HEK293T (cell line): ENCODE results near the gene TOMM70.

Experiments used
- ARNT ChIP-seq: fragments of 450-650 bp; IDR thresholded peaks from 2 replicates; pipeline ENCODE4 v1.6.1; 2017; ENCODE audit warnings: mild to moderate bottlenecking
- BHLHE40 ChIP-seq: fragments of 450-650 bp; IDR thresholded peaks from 2 replicates; pipeline ENCODE4 v1.6.1; 2016; ENCODE audit warnings: mild to moderate bottlenecking, moderate library complexity, borderline replicate concordance
- FOXA1 ChIP-seq: fragments of 450-650 bp; IDR thresholded peaks from 2 replicates; pipeline ENCODE4 v1.6.1; 2016; ENCODE audit warnings: mild to moderate bottlenecking
- FOXK2 ChIP-seq: fragments of 450-650 bp; IDR thresholded peaks from 2 replicates; pipeline ENCODE4 v1.6.1; 2016; ENCODE audit warnings: mild to moderate bottlenecking

DNA sequence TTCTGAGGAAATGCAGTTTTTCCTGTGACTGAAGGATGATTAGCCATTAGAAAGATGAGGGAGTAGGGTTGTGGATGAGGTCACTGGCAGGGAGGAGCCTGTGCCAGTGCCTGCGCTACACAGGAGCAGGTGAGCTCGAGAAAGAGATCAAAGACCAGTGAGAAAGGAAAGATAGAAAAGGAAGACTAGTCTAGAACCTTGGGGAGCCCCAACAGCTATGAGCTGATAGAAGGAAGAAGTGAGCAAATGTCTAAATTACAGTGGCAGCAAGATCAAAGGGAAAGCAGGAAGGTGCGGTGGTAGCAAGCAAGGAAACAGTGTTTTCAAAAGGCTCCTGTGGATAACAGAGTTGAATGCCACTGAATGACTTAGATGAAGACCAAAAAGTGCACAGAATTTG is 40.0 kb upstream of the TOMM70 start:
- TF ChIP-seq ARNT: no peak
- TF ChIP-seq FOXA1: no peak
- no peak for TF ChIP-seq BHLHE40
- no peak for TF ChIP-seq FOXK2
